ENCODE results near the gene MTFR2.

- TF ChIP-seq CTCF (conservative IDR thresholded peaks at IDR 0.05) (no peak), EZH2 (IDR thresholded peaks at IDR 0.05; ENCODE audit: low read depth) (no peak)
These were observed 58.4 kb downstream of the MTFR2 start for GRCh38 chr6:136191606-136192312.

Data from PC-9 (cell line).